HT1080 (cell line): ENCODE measurements around the gene MEDAG. TPM values are rescaled to one million over a fixed set of nuclear protein-coding genes. Genes with fewer than 3 reads are reported as not detected.

ENCODE experiments used
- DNase-seq: peaks from one replicate; pipeline ENCODE4 v3.0.0-alpha.2; 2015; ENCODE audit warnings: low read depth
- total RNA-seq: library from RNA; depleted of rRNA; stranded (reverse); fragments of >200 nt; shearing (Covaris generic); gene quantifications from 2 replicates; pipeline ENCODE4 v1.2.3, GENCODE V29; 2014

Gene MEDAG
- total RNA-seq, 1 experiment from 2014 or later: not detected

- peak; percentile 91 for DNase-seq
Measured at GRCh38 chr13:30872685-30873461, 33.2 kb upstream of the MEDAG start.

GRCh38 chr13:30873499-30873898 lies 32.6 kb upstream of the MEDAG start:
- DNase-seq: peak; percentile 21

GRCh38 chr13:30874111-30874510 lies 32.0 kb upstream of the MEDAG start:
- DNase-seq: no peak

GRCh38 chr13:30874561-30874960 lies 31.5 kb upstream of the MEDAG start:
- no peak for DNase-seq

GRCh38 chr13:30877335-30877734 lies 28.7 kb upstream of the MEDAG start:
- DNase-seq: no peak

GRCh38 chr13:30880151-30880855 lies 25.8 kb upstream of the MEDAG start:
- no peak for DNase-seq

- DNase-seq: peak; percentile 78
Measured at GRCh38 chr13:30880856-30881155, 25.3 kb upstream of the MEDAG start.

- DNase-seq: no peak
Measured at GRCh38 chr13:30881191-30881651, 24.9 kb upstream of the MEDAG start.

- DNase-seq: no peak
Measured at GRCh38 chr13:30882026-30882850, 23.8 kb upstream of the MEDAG start.

GRCh38 chr13:30882996-30883766 lies 22.9 kb upstream of the MEDAG start:
- DNase-seq: no peak

- DNase-seq: no peak
Measured at GRCh38 chr13:30884543-30884942, 21.5 kb upstream of the MEDAG start.

- no peak for DNase-seq
Measured at GRCh38 chr13:30889196-30889690, 16.8 kb upstream of the MEDAG start.

- DNase-seq: peak; percentile 60
Measured at GRCh38 chr13:30892966-30893365, 13.1 kb upstream of the MEDAG start.

GRCh38 chr13:30895773-30896172 lies 10.3 kb upstream of the MEDAG start:
- peak; percentile 56 for DNase-seq

- DNase-seq: no peak
Measured at GRCh38 chr13:30898070-30898469, 8.0 kb upstream of the MEDAG start.

GRCh38 chr13:30898678-30899241 lies 7.3 kb upstream of the MEDAG start:
- peak; percentile 84 for DNase-seq

GRCh38 chr13:30900436-30900835 lies 5.6 kb upstream of the MEDAG start:
- DNase-seq: no peak

- no peak for DNase-seq
Measured at GRCh38 chr13:30900952-30901749, 4.9 kb upstream of the MEDAG start.

GRCh38 chr13:30904043-30904442 lies 2.0 kb upstream of the MEDAG start:
- DNase-seq: no peak
